Parathyroid adenoma (tissue), 2 donors: ENCODE results near the gene SFTPD.

Experiments used
- H2AFZ ChIP-seq: fragments of 300-600 bp; sonication (generic); one replicate; pipeline ENCODE4 v1.7.0; 2017; ENCODE audit warnings: antibody characterized with exemption, mild to moderate bottlenecking
- H3K27ac ChIP-seq: fragments of 300-600 bp; sonication (generic); one replicate; pipeline ENCODE4 v1.7.0; 2017
- H3K27me3 ChIP-seq: fragments of 300-600 bp; sonication (generic); one replicate; pipeline ENCODE4 v1.7.0; 2017; ENCODE audit warnings: low read length; ENCODE audit not compliant: control insufficient read depth, insufficient read depth
- H3K36me3 ChIP-seq: fragments of 300-600 bp; sonication (generic); one replicate; pipeline ENCODE4 v1.7.0; 2017; ENCODE audit warnings: low read length; ENCODE audit not compliant: control insufficient read depth, insufficient read depth
- H3K4me1 ChIP-seq: fragments of 300-600 bp; sonication (generic); one replicate; pipeline ENCODE4 v1.7.0; 2017; ENCODE audit warnings: control low read depth
- H3K4me2 ChIP-seq: fragments of 300-600 bp; sonication (generic); one replicate; pipeline ENCODE4 v1.7.0; 2017; ENCODE audit warnings: low read length
- H3K4me3 ChIP-seq: fragments of 300-600 bp; sonication (generic); one replicate; pipeline ENCODE4 v1.7.0; 2017; ENCODE audit warnings: low read depth, low read length
- H3K79me2 ChIP-seq: fragments of 300-600 bp; sonication (generic); one replicate; pipeline ENCODE4 v1.7.0; 2017; ENCODE audit warnings: control low read depth
- H3K9ac ChIP-seq: fragments of 300-600 bp; sonication (generic); one replicate; pipeline ENCODE4 v1.7.0; 2017; ENCODE audit warnings: mild to moderate bottlenecking
- H3K9me3 ChIP-seq: fragments of 300-600 bp; sonication (generic); one replicate; pipeline ENCODE4 v1.7.0; 2017; ENCODE audit warnings: low read length; ENCODE audit not compliant: control insufficient read depth
- CTCF ChIP-seq: fragments of 300-600 bp; sonication (generic); IDR thresholded peaks from one replicate; pipeline ENCODE4 v1.7.0; 2017; ENCODE audit warnings: antibody characterized with exemption, mild to moderate bottlenecking
- donor health status: primary hyperparathyroidism.

The SFTPD gene

DNA sequence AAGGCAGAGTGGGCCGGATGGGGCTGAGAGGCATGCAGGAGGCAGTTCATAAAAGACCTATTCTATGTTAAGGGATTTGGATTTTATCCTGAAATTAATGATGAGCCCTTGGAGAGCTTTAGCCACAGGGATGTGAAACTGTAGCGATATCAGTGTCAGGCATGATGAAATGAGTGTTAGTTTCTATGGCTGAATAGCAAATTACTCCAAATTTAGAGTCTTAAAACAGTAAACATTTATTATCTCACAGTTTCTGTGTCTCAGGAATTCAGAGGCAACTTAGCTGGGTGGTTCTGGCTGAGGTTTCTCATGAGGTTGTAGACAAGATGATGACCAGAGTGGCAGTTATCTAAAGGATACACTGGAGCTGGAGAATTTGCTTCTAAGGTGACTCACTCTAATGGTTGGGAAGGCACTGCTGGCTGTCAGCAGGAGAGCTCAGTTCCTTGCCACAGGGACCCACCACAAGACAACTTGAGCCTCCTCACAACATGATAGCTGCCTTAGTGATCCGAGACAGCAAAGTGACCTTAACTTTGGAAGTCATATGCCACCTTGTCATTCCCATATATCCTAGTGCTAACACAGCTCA lies 36.7 kb upstream of the SFTPD start:
- TF ChIP-seq CTCF, result no peak
- Histone ChIP-seq H3K27me3 (no peaks in the 10 kb centered on the region), H2AFZ (no peak overlapping the region), H3K36me3 (no peaks in the 10 kb centered on the region), H3K4me3 (no peak overlapping the region), H3K4me1 (peaks cover 7% of the 10 kb centered on the region), H3K9ac (no peak overlapping the region), H3K9me3 (no peaks in the 10 kb centered on the region), H3K4me2 (no peak overlapping the region), H3K27ac (no peak overlapping the region), H3K79me2 (no peaks in the 10 kb centered on the region)

- Histone ChIP-seq H3K4me1 (peaks cover 7% of the 10 kb centered on the region), H3K27ac (no peak overlapping the region), H3K4me3 (no peak overlapping the region), H3K27me3 (no peaks in the 10 kb centered on the region), H3K9ac (no peak overlapping the region), H3K79me2 (no peaks in the 10 kb centered on the region), H3K9me3 (no peaks in the 10 kb centered on the region), H3K36me3 (no peaks in the 10 kb centered on the region), H2AFZ (no peak overlapping the region), H3K4me2 (no peak overlapping the region)
- no peak for TF ChIP-seq CTCF
These were observed 35.9 kb upstream of the SFTPD start for GRCh38 chr10:79984851-79985250.

DNA sequence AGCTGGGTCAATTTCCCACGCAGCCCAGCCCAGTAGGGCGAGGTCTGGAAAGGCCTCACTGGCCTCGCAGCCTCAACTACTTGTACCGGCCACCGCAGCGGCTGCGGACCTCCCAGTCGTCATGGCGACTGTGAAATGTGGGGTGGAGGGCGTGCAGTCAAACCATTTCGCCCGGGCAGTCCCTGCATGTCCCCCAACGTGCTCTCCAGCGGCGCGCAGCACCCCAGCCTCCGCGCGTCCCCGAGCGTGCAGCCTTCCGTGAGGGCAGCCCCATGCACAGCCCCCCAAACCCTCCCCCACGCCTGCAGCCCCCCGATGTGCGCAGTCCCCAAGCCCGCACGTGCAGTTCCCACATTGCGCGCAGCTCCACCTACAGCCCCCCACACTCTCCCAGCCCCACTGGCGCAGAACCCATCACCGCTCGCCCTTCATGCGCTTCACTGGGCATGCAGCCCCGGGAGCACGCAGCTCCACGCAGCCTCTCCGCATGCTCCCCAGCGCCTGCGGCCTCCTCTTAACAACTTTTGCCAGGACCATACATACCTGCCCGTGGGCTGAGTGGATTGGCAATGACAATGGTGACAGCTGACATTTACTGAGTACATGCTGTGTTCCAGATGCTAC lies 34.5 kb upstream of the SFTPD start:
- Histone ChIP-seq H3K9ac (no peak overlapping the region), H3K27me3 (no peaks in the 10 kb centered on the region), H3K9me3 (no peaks in the 10 kb centered on the region), H3K4me1 (peaks cover 14% of the 10 kb centered on the region), H3K27ac (peak overlapping the region; percentile 99), H3K4me2 (no peak overlapping the region), H2AFZ (peak overlapping the region; percentile 99), H3K79me2 (no peaks in the 10 kb centered on the region), H3K36me3 (no peaks in the 10 kb centered on the region), H3K4me3 (no peak overlapping the region)
- no peak for TF ChIP-seq CTCF

- Histone ChIP-seq H3K4me2 (peak overlapping the region; percentile 92), H3K79me2 (no peaks in the 10 kb centered on the region), H3K27ac (peak overlapping the region; percentile 99), H3K4me1 (peaks cover 14% of the 10 kb centered on the region), H3K27me3 (no peaks in the 10 kb centered on the region), H2AFZ (peak overlapping the region; percentile 99), H3K9me3 (no peaks in the 10 kb centered on the region), H3K9ac (no peak overlapping the region), H3K36me3 (no peaks in the 10 kb centered on the region), H3K4me3 (peak overlapping the region; percentile 73)
- TF ChIP-seq CTCF, result no peak
These were observed 34.0 kb upstream of the SFTPD start for GRCh38 chr10:79982861-79983260.

- peak overlapping the region; percentile 49 for H3K9ac ChIP-seq
- peak overlapping the region; percentile 99 for H2AFZ ChIP-seq
- no peaks in the 10 kb centered on the region for H3K79me2 ChIP-seq
- H3K4me3 ChIP-seq, result peak overlapping the region; percentile 73
- peak overlapping the region; percentile 92 for H3K4me2 ChIP-seq
- no peaks in the 10 kb centered on the region for H3K9me3 ChIP-seq
- H3K36me3 ChIP-seq, result no peaks in the 10 kb centered on the region
- H3K4me1 ChIP-seq, result peaks cover 14% of the 10 kb centered on the region
- TF ChIP-seq CTCF, result no peak
- H3K27ac ChIP-seq, result peak overlapping the region; percentile 99
- no peaks in the 10 kb centered on the region for H3K27me3 ChIP-seq
These were observed 33.5 kb upstream of the SFTPD start for GRCh38 chr10:79982362-79982800.
